Measurements from ENCODE around the gene PHF14.
"Not testable (repeated sequence)": the region's sequence is repeated elsewhere in the genome, so short reads cannot be mapped to it uniquely, and the experiment has no call there.

GRCh38 chr7:10990748-10991147, 17.1 kb downstream of the PHF14 start:
- TF ChIP-seq POLR2A (IDR thresholded peaks at IDR 0.05; ENCODE audit: low read depth, low read length); TAF1 (IDR thresholded peaks at IDR 0.05; ENCODE audit: borderline replicate concordance, low read depth, low read length); POLR2AphosphoS5 (IDR thresholded peaks at IDR 0.05; ENCODE audit: low read depth, low read length): not testable (repeated sequence)

Data from GM12892 (cell line).